NB4 (cell line): ENCODE data around the gene NTRK3.

Source experiments
- CTCF ChIP-seq: IDR thresholded peaks from one replicate; pipeline ENCODE4 v1.5.1; 2012; ENCODE audit warnings: low read depth, low read length
- MAX ChIP-seq: IDR thresholded peaks from 2 replicates; pipeline ENCODE4 v1.6.1; 2011; ENCODE audit warnings: low read depth, low read length
- MYC ChIP-seq: IDR thresholded peaks from 2 replicates; pipeline ENCODE4 v1.6.1; 2011; ENCODE audit warnings: low read depth, low read length

DNA sequence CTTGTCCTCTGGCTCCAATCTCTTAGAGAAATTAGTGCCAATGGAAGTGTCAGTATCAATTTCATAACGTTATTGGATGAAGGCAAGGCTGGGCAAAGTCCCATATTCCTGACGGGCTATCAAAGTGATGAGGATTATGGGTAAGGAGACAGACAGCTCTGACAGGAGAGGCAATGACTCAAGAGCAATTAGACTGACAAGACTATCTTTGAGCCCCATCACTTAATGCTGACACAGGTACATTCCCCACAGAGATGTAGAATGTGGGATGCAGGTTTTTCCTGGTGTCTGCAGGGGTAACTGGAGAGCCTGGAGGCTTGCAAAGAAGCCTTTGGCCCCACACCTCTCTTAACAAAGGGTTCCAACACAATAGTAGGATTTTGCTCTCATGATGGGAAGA, 208.3 kb downstream of the NTRK3 start:
- TF ChIP-seq CTCF: no peak
- TF ChIP-seq MAX: no peak
- TF ChIP-seq MYC: no peak
